Esophagus squamous epithelium (tissue), 5 donors: ENCODE results near the gene HSDL2. TPM values are rescaled to one million over a fixed set of nuclear protein-coding genes. Genes with fewer than 3 reads are reported as not detected.

Experiments
- DNase-seq: peaks from one replicate; lab custom pipeline; 2025; lab: John Stamatoyannopoulos, UW
- H3K27ac ChIP-seq, 4 donors: fragments of 200-600 bp; sonication (generic); one replicate each; pipeline ENCODE4 v1.5.1; 2016 to 2019; ENCODE audit warnings: mild to moderate bottlenecking in 1 of 4
- H3K27me3 ChIP-seq, 4 donors: fragments of 200-600 bp; sonication (generic); 1 replicate in 3 of 4; 2 replicates in 1 of 4; pipeline versions ENCODE4 v1.5.1 to v1.6.0; 2017 to 2021; ENCODE audit warnings: antibody characterized with exemption in 1 of 4
- H3K36me3 ChIP-seq, 3 donors: fragments of 200-600 bp; sonication (generic); one replicate each; pipeline ENCODE4 v1.5.1; 2016 to 2019
- H3K4me1 ChIP-seq, 3 donors: fragments of 200-600 bp; sonication (generic); one replicate each; pipeline ENCODE4 v1.5.1; 2017 to 2019
- H3K4me3 ChIP-seq, 4 donors: fragments of 200-600 bp; sonication (generic); 1 replicate in 3 of 4; 2 replicates in 1 of 4; pipeline ENCODE4 v1.5.1; 2016 to 2019; ENCODE audit warnings: mild to moderate bottlenecking in 2 of 4, moderate library complexity in 1 of 4
- H3K9me3 ChIP-seq, 3 donors: fragments of 200-600 bp; sonication (generic); one replicate each; pipeline ENCODE4 v1.5.1; 2016 to 2019
- CTCF ChIP-seq, 6 experiments: fragments of 450-650 bp in 4 of 6; fragments of 200-600 bp in 2 of 6; sonication (generic) in 2 of 6; IDR thresholded peaks; one replicate each; pipeline ENCODE4 v1.5.1; 2016 to 2019; ENCODE audit warnings: antibody characterized with exemption in 6 of 6, mild to moderate bottlenecking in 4 of 6, moderate library complexity in 4 of 6
- POLR2A ChIP-seq, 4 donors: fragments of 450-650 bp; IDR thresholded peaks; one replicate each; pipeline ENCODE4 v1.6.1; 2017; ENCODE audit warnings: antibody characterized with exemption in 4 of 4, mild to moderate bottlenecking in 4 of 4, moderate library complexity in 3 of 4
- WGBS, 2 donors: methylation state at CpG; one replicate each; pipeline ENCODE4 v1.1.5; 2018; 5-methylcytosine and 5-hydroxymethylcytosine counted together
- intact Hi-C: fragments of 100-400 bp; cut with DNase I; formaldehyde crosslinking; loops from one replicate; pipeline ENCODE4 v1.15.0; 2022
- total RNA-seq, 4 donors: library from RNA; depleted of rRNA; stranded (reverse); fragments of >200 nt; gene quantifications; one replicate each; pipeline ENCODE4 v1.1.0, GENCODE V29; 2016
- donor health status: DM: yes; HTN: yes; CAD: no.

Gene HSDL2
- total RNA-seq, 4 donors from 2014 or later = 18.5 to 49.4 (median 36.0) TPM

GRCh38 chr9:112520069-112520468, 140.2 kb downstream of the HSDL2 start:
- H3K4me1 ChIP-seq = no peaks in the 10 kb centered on the region
- no peak overlapping the region for H3K4me3 ChIP-seq
- no peak for TF ChIP-seq POLR2A (IDR thresholded peaks at IDR 0.05)
- no peak for TF ChIP-seq CTCF (IDR thresholded peaks at IDR 0.05)

GRCh38 chr9:112520656-112521055, 140.7 kb downstream of the HSDL2 start:
- no peaks in the 10 kb centered on the region for H3K4me1 ChIP-seq
- TF ChIP-seq POLR2A (IDR thresholded peaks at IDR 0.05) (no peak), CTCF (IDR thresholded peaks at IDR 0.05) (no peak)
- no peak for DNase-seq
- H3K4me3 ChIP-seq = no peak overlapping the region
- intact Hi-C loops = no loop called here
- no peaks in the 10 kb centered on the region for H3K27me3 ChIP-seq
- no peak overlapping the region for H3K27ac ChIP-seq
- 62 to 82% methylated on average over 3 of the region's 3 CpGs for WGBS, 2 donors
- H3K9me3 ChIP-seq = no peaks in the 10 kb centered on the region
- H3K36me3 ChIP-seq = no peaks in the 10 kb centered on the region

More at GRCh38 chr9:112520069-112520468, 140.2 kb downstream of the HSDL2 start:
- intact Hi-C loops = no loop called here
- Histone ChIP-seq H3K36me3 (no peaks in the 10 kb centered on the region), H3K27me3 (no peaks in the 10 kb centered on the region), H3K27ac (no peak overlapping the region), H3K9me3 (no peaks in the 10 kb centered on the region)
- 91 to 95% methylated on average over 1 of the region's 1 CpG for WGBS, 2 donors
- DNase-seq = no peak

Other genes with a start within 250 kb of the HSDL2 start
- gene SUSD1, start 204.8 kb upstream of the HSDL2 start, total RNA-seq = 1 to 10 TPM; 5.6 to 6.6 (median 6.5) TPM
- 100 to 1,000 TPM in 2 of 4 donors, 10 to 100 TPM in 2; 71.9 to 113 (median 88.8) TPM for gene PTBP3, start 46.5 kb upstream of the HSDL2 start, total RNA-seq
- 1 to 10 TPM; 2.7 to 5.7 (median 5.2) TPM for gene KIAA1958, start 106.7 kb downstream of the HSDL2 start, total RNA-seq